ENCODE measurements around the gene DMRT1. TPM values are rescaled to one million over a fixed set of nuclear protein-coding genes. Genes with fewer than 3 reads are reported as not detected.
A peak's percentile ranks its signal among the peaks of the same experiment; 100 is the strongest.

The DMRT1 gene
- total and polyA plus RNA-seq, 2 donors from 2014 or later = not detected

DNA sequence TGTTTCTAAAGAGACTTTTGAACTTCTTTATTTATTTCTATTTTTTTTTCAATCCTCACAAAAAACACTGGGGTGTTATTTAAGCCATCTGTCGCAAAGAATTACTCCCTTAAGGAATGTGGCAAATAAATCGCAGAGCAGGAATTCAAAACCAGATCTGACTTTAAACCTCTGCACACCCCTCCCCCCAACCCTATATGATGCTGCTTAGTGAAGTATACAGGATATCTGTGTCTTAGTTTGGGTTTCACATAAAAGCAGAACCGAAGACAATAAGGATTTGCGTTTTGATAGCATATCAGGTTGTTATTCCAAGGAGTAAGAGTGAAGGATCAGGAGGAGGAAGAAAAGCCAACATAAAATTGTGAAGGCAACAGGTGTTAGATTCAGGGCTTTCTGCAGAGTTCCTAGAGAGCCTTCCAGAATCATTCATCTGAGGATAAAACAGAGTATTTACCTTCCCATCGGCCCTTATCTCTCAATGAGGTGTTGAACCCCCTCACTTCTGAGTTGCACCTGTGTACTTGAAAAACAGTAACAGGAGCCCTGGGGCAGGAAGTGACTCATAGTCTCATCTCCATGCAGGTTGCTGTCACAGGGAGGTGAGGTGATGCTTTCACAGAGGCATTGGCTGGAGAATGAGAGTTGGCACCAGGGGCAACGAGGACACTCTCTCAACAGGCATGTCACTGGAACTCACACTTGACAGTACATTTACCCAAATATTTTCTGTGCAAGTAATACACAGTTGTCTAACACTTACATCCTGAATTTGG lies 101.5 kb downstream of the DMRT1 start:
- Histone ChIP-seq H3K4me3 (ENCODE audit: low read length in 3 of 3) (no peak overlapping the region), H3K36me3 (ENCODE audit: control insufficient read depth in 2 of 3, insufficient read depth in 3 of 3, low read length in 3 of 3) (no peaks in the 10 kb centered on the region), H3K27ac (ENCODE audit: low read depth in 2 of 2, low read length in 2 of 2) (no peak overlapping the region), H3K9ac (ENCODE audit: low read length in 3 of 3) (no peak overlapping the region), H3K9me3 (ENCODE audit: control insufficient read depth in 2 of 3, insufficient read depth in 1 of 3, low read length in 3 of 3) (peaks cover 0 to 4% (median under 1%) of the 10 kb centered on the region in 3 donors), H3K27me3 (ENCODE audit: control insufficient read depth, insufficient read depth, low read length) (no peaks in the 10 kb centered on the region), H3K4me1 (ENCODE audit: control insufficient read depth in 2 of 3, insufficient read depth in 2 of 3, low read depth in 1 of 3, low read length in 3 of 3) (no peaks in the 10 kb centered on the region)
- intact Hi-C loops (cut with DNase I) = no loop called here
- FAIRE-seq (no peak), DNase-seq (peak in 3 of 5 donors; percentile 28 to 69 (median 49))
- TF ChIP-seq, protein P1, sequence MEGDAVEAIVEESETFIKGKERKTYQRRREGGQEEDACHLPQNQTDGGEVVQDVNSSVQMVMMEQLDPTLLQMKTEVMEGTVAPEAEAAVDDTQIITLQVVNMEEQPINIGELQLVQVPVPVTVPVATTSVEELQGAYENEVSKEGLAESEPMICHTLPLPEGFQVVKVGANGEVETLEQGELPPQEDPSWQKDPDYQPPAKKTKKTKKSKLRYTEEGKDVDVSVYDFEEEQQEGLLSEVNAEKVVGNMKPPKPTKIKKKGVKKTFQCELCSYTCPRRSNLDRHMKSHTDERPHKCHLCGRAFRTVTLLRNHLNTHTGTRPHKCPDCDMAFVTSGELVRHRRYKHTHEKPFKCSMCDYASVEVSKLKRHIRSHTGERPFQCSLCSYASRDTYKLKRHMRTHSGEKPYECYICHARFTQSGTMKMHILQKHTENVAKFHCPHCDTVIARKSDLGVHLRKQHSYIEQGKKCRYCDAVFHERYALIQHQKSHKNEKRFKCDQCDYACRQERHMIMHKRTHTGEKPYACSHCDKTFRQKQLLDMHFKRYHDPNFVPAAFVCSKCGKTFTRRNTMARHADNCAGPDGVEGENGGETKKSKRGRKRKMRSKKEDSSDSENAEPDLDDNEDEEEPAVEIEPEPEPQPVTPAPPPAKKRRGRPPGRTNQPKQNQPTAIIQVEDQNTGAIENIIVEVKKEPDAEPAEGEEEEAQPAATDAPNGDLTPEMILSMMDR (IDR thresholded peaks at IDR 0.05; ENCODE audit: borderline replicate concordance, extremely low read depth, insufficient read depth) = no peak

DNA sequence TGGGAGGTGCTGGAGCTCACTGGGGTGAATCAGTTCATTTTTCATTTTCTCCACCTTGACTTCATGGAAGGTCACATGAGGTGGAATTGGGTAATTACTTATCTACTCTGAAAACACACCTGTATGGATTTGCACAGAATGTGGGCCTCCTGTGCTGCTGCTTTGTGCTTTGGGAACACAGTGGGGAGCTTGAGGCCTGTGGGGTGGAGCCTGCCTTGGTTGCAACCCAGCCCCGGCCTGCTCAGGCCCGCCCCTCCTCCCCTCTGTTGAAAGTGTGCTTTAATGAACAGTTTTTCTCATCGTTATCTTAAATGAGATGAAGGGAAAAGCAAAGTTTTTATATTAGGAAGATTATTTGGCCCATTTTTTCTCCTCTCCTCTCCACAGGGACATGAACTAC lies 106.5 kb downstream of the DMRT1 start:
- FAIRE-seq (no peak), DNase-seq (no peak)
- H3K27ac ChIP-seq (ENCODE audit: low read depth in 2 of 2, low read length in 2 of 2) = no peak overlapping the region
- no peaks in the 10 kb centered on the region for H3K9me3 ChIP-seq (ENCODE audit: control insufficient read depth in 2 of 3, insufficient read depth in 1 of 3, low read length in 3 of 3)
- intact Hi-C loops (cut with DNase I) = no loop called here
- no peak overlapping the region for H3K4me3 ChIP-seq (ENCODE audit: low read length in 3 of 3)
- TF ChIP-seq, protein P1 (IDR thresholded peaks at IDR 0.05; ENCODE audit: borderline replicate concordance, extremely low read depth, insufficient read depth) = no peak
- H3K4me1 ChIP-seq (ENCODE audit: control insufficient read depth in 2 of 3, insufficient read depth in 2 of 3, low read depth in 1 of 3, low read length in 3 of 3) = no peaks in the 10 kb centered on the region
- no peaks in the 10 kb centered on the region for H3K36me3 ChIP-seq (ENCODE audit: control insufficient read depth in 2 of 3, insufficient read depth in 3 of 3, low read length in 3 of 3)
- H3K9ac ChIP-seq (ENCODE audit: low read length in 3 of 3) = no peak overlapping the region
- H3K27me3 ChIP-seq (ENCODE audit: control insufficient read depth, insufficient read depth, low read length) = no peaks in the 10 kb centered on the region

DNA sequence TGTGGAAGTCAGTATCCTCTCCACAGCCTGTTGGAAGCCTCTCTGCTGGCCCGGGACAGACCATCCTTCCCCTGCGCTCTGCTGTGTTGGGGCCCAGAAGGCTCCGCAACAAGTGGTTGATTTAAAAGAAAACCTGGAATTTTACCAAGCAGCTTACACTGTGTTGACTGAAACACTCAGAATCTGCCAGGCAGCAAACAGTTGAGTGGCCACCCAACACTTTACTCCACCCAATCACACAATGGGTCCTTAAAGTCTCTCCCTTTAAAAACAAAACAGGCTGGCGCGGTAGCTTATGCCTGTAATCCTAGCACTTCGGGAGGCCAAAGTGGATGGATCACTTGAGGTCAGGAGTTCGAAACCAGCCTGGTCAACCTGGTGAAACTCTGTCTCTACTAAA lies 107.0 kb downstream of the DMRT1 start:
- Histone ChIP-seq H3K27me3 (ENCODE audit: control insufficient read depth, insufficient read depth, low read length) (no peaks in the 10 kb centered on the region), H3K4me1 (ENCODE audit: control insufficient read depth in 2 of 3, insufficient read depth in 2 of 3, low read depth in 1 of 3, low read length in 3 of 3) (no peaks in the 10 kb centered on the region), H3K4me3 (ENCODE audit: low read length in 3 of 3) (no peak overlapping the region), H3K9ac (ENCODE audit: low read length in 3 of 3) (no peak overlapping the region), H3K9me3 (ENCODE audit: control insufficient read depth in 2 of 3, insufficient read depth in 1 of 3, low read length in 3 of 3) (no peaks in the 10 kb centered on the region), H3K36me3 (ENCODE audit: control insufficient read depth in 2 of 3, insufficient read depth in 3 of 3, low read length in 3 of 3) (no peaks in the 10 kb centered on the region), H3K27ac (ENCODE audit: low read depth in 2 of 2, low read length in 2 of 2) (no peak overlapping the region)
- FAIRE-seq (no peak), DNase-seq (no peak)
- intact Hi-C loops (cut with DNase I) = no loop called here
- TF ChIP-seq, protein P1 (IDR thresholded peaks at IDR 0.05; ENCODE audit: borderline replicate concordance, extremely low read depth, insufficient read depth) = no peak
